Measurements from ENCODE around the gene MED13L. TPM values are rescaled to one million over a fixed set of nuclear protein-coding genes. Genes with fewer than 3 reads are reported as not detected.
"Not testable (repeated sequence)": the region's sequence is repeated elsewhere in the genome, so short reads cannot be mapped to it uniquely, and the experiment has no call there.

The MED13L gene
- total and polyA plus RNA-seq, 2 donors (not counting 1 experiment from before 2014, with no cell fraction given): 56.5 to 97.3 TPM

DNA sequence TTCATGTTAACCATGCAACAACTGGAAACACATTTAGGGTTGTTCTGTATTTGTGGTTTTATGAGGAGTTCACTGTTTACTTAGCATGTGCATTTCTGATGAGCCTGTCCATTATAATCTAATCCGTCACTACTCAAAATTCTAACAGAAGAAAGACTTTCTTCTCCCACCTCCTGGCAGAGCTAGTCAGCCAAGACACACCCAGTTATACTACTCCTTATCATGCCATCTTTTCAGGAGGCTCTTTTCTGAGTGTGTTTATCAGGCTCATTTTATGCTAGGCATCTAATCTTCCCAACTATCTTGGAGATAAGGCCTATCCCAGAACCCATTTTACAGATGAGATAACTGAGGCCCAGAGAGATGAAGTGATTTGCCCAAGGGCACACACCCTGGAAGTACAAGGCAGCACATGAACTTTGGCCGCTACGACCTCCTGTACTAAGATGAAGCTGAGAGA lies 10.4 kb upstream of the MED13L start:
- Histone ChIP-seq H2AFZ (ENCODE audit: low read length) (no peak overlapping the region), H3K36me3 (ENCODE audit: control insufficient read depth, insufficient read depth, low read length) (no peaks in the 10 kb centered on the region), H3K27me3 (ENCODE audit: control insufficient read depth, insufficient read depth, low read length) (no peaks in the 10 kb centered on the region), H3K4me2 (ENCODE audit: extremely low read depth, insufficient read depth, low read length) (no peak overlapping the region), H3K4me3 (replicated peaks in 1 of 4; ENCODE audit: control extremely low read depth in 1 of 4, insufficient read depth in 1 of 4, low read depth in 3 of 4, low read length in 4 of 4) (no peak overlapping the region), H3K9me3 (ENCODE audit: control insufficient read depth, insufficient read depth, low read depth, low read length) (no peaks in the 10 kb centered on the region), H3K4me1 (ENCODE audit: control insufficient read depth, extremely low read depth, insufficient read depth, low read length) (no peaks in the 10 kb centered on the region), H3K9ac (ENCODE audit: insufficient read depth, low read length) (no peak overlapping the region), H4K20me1 (ENCODE audit: control insufficient read depth, extremely low read depth, insufficient read depth, low read length) (no peaks in the 10 kb centered on the region), H3K79me2 (ENCODE audit: control insufficient read depth, insufficient read depth, low read length) (no peaks in the 10 kb centered on the region), H3K27ac (ENCODE audit: insufficient read depth, low read length) (no peak overlapping the region)
- peak in 1 of 2 donors; percentile 52 for DNase-seq (ENCODE audit: low read depth in 2 of 2)
- no peak for TF ChIP-seq EZH2 (IDR thresholded peaks at IDR 0.05; ENCODE audit: low read length, missing control alignments)
- TF ChIP-seq, protein P1, sequence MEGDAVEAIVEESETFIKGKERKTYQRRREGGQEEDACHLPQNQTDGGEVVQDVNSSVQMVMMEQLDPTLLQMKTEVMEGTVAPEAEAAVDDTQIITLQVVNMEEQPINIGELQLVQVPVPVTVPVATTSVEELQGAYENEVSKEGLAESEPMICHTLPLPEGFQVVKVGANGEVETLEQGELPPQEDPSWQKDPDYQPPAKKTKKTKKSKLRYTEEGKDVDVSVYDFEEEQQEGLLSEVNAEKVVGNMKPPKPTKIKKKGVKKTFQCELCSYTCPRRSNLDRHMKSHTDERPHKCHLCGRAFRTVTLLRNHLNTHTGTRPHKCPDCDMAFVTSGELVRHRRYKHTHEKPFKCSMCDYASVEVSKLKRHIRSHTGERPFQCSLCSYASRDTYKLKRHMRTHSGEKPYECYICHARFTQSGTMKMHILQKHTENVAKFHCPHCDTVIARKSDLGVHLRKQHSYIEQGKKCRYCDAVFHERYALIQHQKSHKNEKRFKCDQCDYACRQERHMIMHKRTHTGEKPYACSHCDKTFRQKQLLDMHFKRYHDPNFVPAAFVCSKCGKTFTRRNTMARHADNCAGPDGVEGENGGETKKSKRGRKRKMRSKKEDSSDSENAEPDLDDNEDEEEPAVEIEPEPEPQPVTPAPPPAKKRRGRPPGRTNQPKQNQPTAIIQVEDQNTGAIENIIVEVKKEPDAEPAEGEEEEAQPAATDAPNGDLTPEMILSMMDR (conservative IDR thresholded peaks at IDR 0.05 in 1 of 2, IDR thresholded peaks at IDR 0.05 in 1 of 2; ENCODE audit: low read depth in 1 of 2, low read length in 2 of 2): no peak

DNA sequence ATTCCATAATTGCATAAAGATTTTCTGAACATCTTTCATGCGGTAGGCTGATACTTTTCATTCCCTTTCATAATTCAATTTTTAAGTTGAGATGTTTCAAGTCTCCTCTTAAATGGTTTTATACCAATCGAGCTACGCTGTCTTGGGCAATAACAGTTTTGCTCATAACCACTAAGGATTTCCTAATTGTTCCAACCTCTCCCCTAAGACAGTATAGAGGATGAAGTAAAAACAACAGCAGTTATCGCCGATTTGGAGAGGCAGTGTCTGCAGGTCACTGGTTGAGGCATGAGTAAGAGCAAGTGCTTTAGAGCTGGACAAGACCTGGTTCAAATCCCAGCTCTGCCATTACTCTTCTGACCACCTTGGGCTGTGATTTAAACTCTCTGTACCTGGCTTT lies 6.9 kb upstream of the MED13L start:
- Histone ChIP-seq H3K4me2 (ENCODE audit: extremely low read depth, insufficient read depth, low read length) (no peak overlapping the region), H2AFZ (ENCODE audit: low read length) (no peak overlapping the region), H3K36me3 (ENCODE audit: control insufficient read depth, insufficient read depth, low read length) (no peaks in the 10 kb centered on the region), H4K20me1 (ENCODE audit: control insufficient read depth, extremely low read depth, insufficient read depth, low read length) (no peaks in the 10 kb centered on the region), H3K79me2 (ENCODE audit: control insufficient read depth, insufficient read depth, low read length) (no peaks in the 10 kb centered on the region), H3K4me3 (replicated peaks in 1 of 4; ENCODE audit: control extremely low read depth in 1 of 4, insufficient read depth in 1 of 4, low read depth in 3 of 4, low read length in 4 of 4) (no peak overlapping the region), H3K9me3 (ENCODE audit: control insufficient read depth, insufficient read depth, low read depth, low read length) (no peaks in the 10 kb centered on the region), H3K9ac (ENCODE audit: insufficient read depth, low read length) (no peak overlapping the region), H3K4me1 (ENCODE audit: control insufficient read depth, extremely low read depth, insufficient read depth, low read length) (no peaks in the 10 kb centered on the region), H3K27ac (ENCODE audit: insufficient read depth, low read length) (no peak overlapping the region), H3K27me3 (ENCODE audit: control insufficient read depth, insufficient read depth, low read length) (no peaks in the 10 kb centered on the region)
- TF ChIP-seq, protein P1 (conservative IDR thresholded peaks at IDR 0.05 in 1 of 2, IDR thresholded peaks at IDR 0.05 in 1 of 2; ENCODE audit: low read depth in 1 of 2, low read length in 2 of 2): no peak
- TF ChIP-seq EZH2 (IDR thresholded peaks at IDR 0.05; ENCODE audit: low read length, missing control alignments): no peak
- DNase-seq (ENCODE audit: low read depth in 2 of 2): peak in 1 of 2 donors; percentile 37

DNA sequence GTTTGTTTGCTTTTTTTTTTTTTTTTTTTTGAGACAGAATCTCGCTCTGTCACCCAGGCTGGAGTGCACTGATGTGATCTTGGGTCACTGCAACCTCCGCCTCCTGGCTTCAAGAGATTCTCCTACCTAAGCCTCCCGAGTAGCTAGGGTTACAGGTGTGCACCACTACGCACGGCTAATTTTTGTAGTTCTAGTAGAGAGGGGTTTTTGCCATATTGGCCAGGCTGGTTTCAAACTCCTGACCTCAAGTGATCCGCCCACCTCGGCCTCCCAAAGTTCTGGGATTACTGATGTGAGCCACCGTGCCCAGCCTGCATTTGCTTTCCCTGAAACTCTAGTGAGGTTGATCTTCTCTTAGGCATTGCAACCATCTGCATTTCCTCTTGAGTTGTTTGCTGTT lies 6.4 kb upstream of the MED13L start:
- not testable (repeated sequence) for H2AFZ ChIP-seq (ENCODE audit: low read length); H3K4me3 ChIP-seq (replicated peaks in 1 of 4; ENCODE audit: control extremely low read depth in 1 of 4, insufficient read depth in 1 of 4, low read depth in 3 of 4, low read length in 4 of 4); H3K4me1 ChIP-seq (ENCODE audit: control insufficient read depth, extremely low read depth, insufficient read depth, low read length); H3K27ac ChIP-seq (ENCODE audit: insufficient read depth, low read length); H3K79me2 ChIP-seq (ENCODE audit: control insufficient read depth, insufficient read depth, low read length); H3K4me2 ChIP-seq (ENCODE audit: extremely low read depth, insufficient read depth, low read length); H3K36me3 ChIP-seq (ENCODE audit: control insufficient read depth, insufficient read depth, low read length); H3K9me3 ChIP-seq (ENCODE audit: control insufficient read depth, insufficient read depth, low read depth, low read length); H3K27me3 ChIP-seq (ENCODE audit: control insufficient read depth, insufficient read depth, low read length); H3K9ac ChIP-seq (ENCODE audit: insufficient read depth, low read length); H4K20me1 ChIP-seq (ENCODE audit: control insufficient read depth, extremely low read depth, insufficient read depth, low read length); DNase-seq (ENCODE audit: low read depth in 2 of 2)
